GM23338 (cell line): ENCODE data around the gene CTXN1. TPM values are rescaled to one million over a fixed set of nuclear protein-coding genes. Genes with fewer than 3 reads are reported as not detected.

Experiments
- ATAC-seq: fragments of 200-7000 bp; cut with Tn5 transposase; 3 replicates; pipeline ENCODE4 v1.9.1; 2020
- DNase-seq: peaks from one replicate; pipeline ENCODE4 v3.0.0-alpha.2; 2015; ENCODE audit warnings: low spot score
- H2AFZ ChIP-seq: fragments of 200-600 bp; sonication (generic); 2 replicates; pipeline ENCODE4 v1.8.0; 2016; ENCODE audit warnings: antibody characterized with exemption, mild to moderate bottlenecking, moderate library complexity
- H3F3A ChIP-seq: fragments of 200-600 bp; sonication (generic); replicated peaks from 2 replicates; pipeline ENCODE4 v1.8.0; 2017; ENCODE audit warnings: antibody characterized with exemption, mixed run types, low read depth
- H3K27ac ChIP-seq: fragments of 200-600 bp; sonication (generic); 2 replicates; pipeline ENCODE4 v1.6.1; 2016; ENCODE audit warnings: low read depth
- H3K27me3 ChIP-seq: fragments of 200-600 bp; sonication (generic); 2 replicates; pipeline ENCODE4 v1.8.0; 2016; ENCODE audit warnings: mild to moderate bottlenecking, mixed run types, moderate library complexity; ENCODE audit not compliant: insufficient read depth
- H3K36me3 ChIP-seq: fragments of 200-600 bp; sonication (generic); 2 replicates; pipeline ENCODE4 v1.8.0; 2016; ENCODE audit warnings: mild to moderate bottlenecking; ENCODE audit not compliant: insufficient read depth
- H3K4me1 ChIP-seq: fragments of 200-600 bp; sonication (generic); 2 replicates; pipeline ENCODE4 v1.8.0; 2016; ENCODE audit warnings: mild to moderate bottlenecking, moderate library complexity; ENCODE audit not compliant: insufficient read depth
- H3K4me2 ChIP-seq: fragments of 200-600 bp; sonication (generic); 2 replicates; pipeline ENCODE4 v1.7.1; 2017; ENCODE audit warnings: mixed run types
- H3K4me3 ChIP-seq: fragments of 200-600 bp; sonication (generic); 2 replicates; pipeline ENCODE4 v1.6.1; 2016; ENCODE audit warnings: mixed run types
- H3K79me2 ChIP-seq: fragments of 200-600 bp; sonication (generic); replicated peaks from 2 replicates; pipeline ENCODE4 v1.8.0; 2017; ENCODE audit warnings: mild to moderate bottlenecking; ENCODE audit not compliant: insufficient read depth
- H3K9me2 ChIP-seq: fragments of 200-600 bp; sonication (generic); 2 replicates; pipeline ENCODE4 v1.8.0; 2017; ENCODE audit not compliant: insufficient read depth
- H4K20me1 ChIP-seq: fragments of 200-600 bp; sonication (generic); replicated peaks from 2 replicates; pipeline ENCODE4 v1.8.0; 2017; ENCODE audit warnings: mild to moderate bottlenecking; ENCODE audit not compliant: insufficient read depth
- H3K27ac Mint-ChIP-seq: 2 replicates; pipeline ENCODE4 v1.8.0; 2020; ENCODE audit warnings: inconsistent platforms, mild to moderate bottlenecking, moderate library complexity, mixed read lengths
- H3K27me3 Mint-ChIP-seq: 3 replicates; pipeline ENCODE4 v1.8.0; 2022; ENCODE audit warnings: low read depth, mild to moderate bottlenecking, moderate library complexity, mixed read lengths, inconsistent platforms; ENCODE audit not compliant: insufficient read depth, poor library complexity
- H3K36me3 Mint-ChIP-seq: 3 replicates; pipeline ENCODE4 v1.8.0; 2021; ENCODE audit warnings: low read depth, mild to moderate bottlenecking, inconsistent platforms, moderate library complexity, mixed read lengths
- H3K4me1 Mint-ChIP-seq: 3 replicates; pipeline ENCODE4 v1.8.0; 2020; ENCODE audit warnings: mild to moderate bottlenecking, inconsistent platforms, mixed read lengths
- H3K4me3 Mint-ChIP-seq: 3 replicates; pipeline ENCODE4 v1.8.0; 2021; ENCODE audit warnings: moderate library complexity, mild to moderate bottlenecking, inconsistent platforms, mixed read lengths
- H3K9me3 Mint-ChIP-seq: 3 replicates; pipeline ENCODE4 v1.8.0; 2020; ENCODE audit warnings: moderate library complexity, mild to moderate bottlenecking, inconsistent platforms, mixed read lengths
- ETS1 ChIP-seq: IDR thresholded peaks from 2 replicates; pipeline ENCODE4 v1.6.1; 2016; ENCODE audit warnings: antibody characterized with exemption
- ZNF331 ChIP-seq: fragments of 250-450 bp; sonication (Bioruptor Pico); IDR thresholded peaks from 2 replicates; pipeline ENCODE4 v1.5.0; 2020; ENCODE audit warnings: low read depth, mild to moderate bottlenecking, moderate library complexity
- ZNF462 ChIP-seq: fragments of 250-450 bp; sonication (Bioruptor Pico); IDR thresholded peaks from 2 replicates; pipeline ENCODE4 v1.5.0; 2020; ENCODE audit warnings: mild to moderate bottlenecking, moderate library complexity
- polyA plus RNA-seq: library from polyadenylated mRNA; unstranded; fragments of >200 nt; fragmentation: Nextera tagmentation; extraction: Ambion mirVana; gene quantifications from 2 replicates; pipeline ENCODE4 v1.2.1, GENCODE V29; 2016
- total RNA-seq: library from RNA; depleted of rRNA; stranded (reverse); fragments of >200 nt; shearing (Covaris generic); gene quantifications from 2 replicates; pipeline ENCODE4 v1.2.3, GENCODE V29; 2014

Gene CTXN1
- total and polyA plus RNA-seq, 2 experiments from 2014 or later = 22.5 to 52.4 TPM

GRCh38 chr19:7904074-7905020, 21.6 kb downstream of the CTXN1 start:
- peak overlapping the region; percentile 88 for H3K4me2 ChIP-seq
- Mint-ChIP-seq H3K4me3 (peak overlapping the region; percentile 91), H3K27ac (peak overlapping the region; percentile 18), H3K9me3 (peaks cover 6% of the 10 kb centered on the region; the same call in 1 of the 3 replicates), H3K36me3 (peaks cover 11% of the 10 kb centered on the region; the same call in 1 of the 3 replicates), H3K4me1 (peaks cover 19% of the 10 kb centered on the region), H3K27me3 (peaks cover 29% of the 10 kb centered on the region)
- no peaks in the 10 kb centered on the region; the same call in 1 of the 2 replicates for H3K36me3 ChIP-seq
- H3K4me1 ChIP-seq = peaks cover 11% of the 10 kb centered on the region
- ATAC-seq = peak; percentile 2
- H3K79me2 ChIP-seq = peaks cover 32% of the 10 kb centered on the region
- no peaks in the 10 kb centered on the region; the same call in 1 of the 2 replicates for H4K20me1 ChIP-seq
- no peak overlapping the region for H3K27ac ChIP-seq
- peak; percentile 49 for DNase-seq
- no peak overlapping the region for H2AFZ ChIP-seq
- H3K9me2 ChIP-seq = no peaks in the 10 kb centered on the region
- peaks cover 8% of the 10 kb centered on the region; the same call in 1 of the 2 replicates for H3F3A ChIP-seq
- TF ChIP-seq ZNF462 (CRISPR knock-in tag) (no peak), ETS1 (no peak), ZNF331 (CRISPR knock-in tag) (no peak)
- H3K4me3 ChIP-seq = peak overlapping the region; percentile 91
- no peaks in the 10 kb centered on the region for H3K27me3 ChIP-seq
